Gastrocnemius medialis (tissue), 4 donors: Measurements from ENCODE around the gene TEX48. TPM values are rescaled to one million over a fixed set of nuclear protein-coding genes. Genes with fewer than 3 reads are reported as not detected.
A peak's percentile ranks its signal among the peaks of the same experiment; 100 is the strongest.

Source experiments
- ATAC-seq, 2 donors: fragments of 150-250 bp; one replicate each; pipeline ENCODE4 v1.9.1; 2016
- DNase-seq, 2 donors: peaks; one replicate each; pipeline ENCODE4 v3.0.0-alpha.2; 2019
- H3K27ac ChIP-seq, 4 donors: fragments of 200-600 bp; sonication (generic); 1 replicate in 1 of 4; 2 replicates in 3 of 4; pipeline ENCODE4 v1.5.1; 2016 to 2018; ENCODE audit warnings: mild to moderate bottlenecking in 2 of 4, moderate library complexity in 1 of 4
- H3K27me3 ChIP-seq, 3 donors: fragments of 200-600 bp; sonication (generic) in 2 of 3; 1 replicate in 1 of 3; 2 replicates in 2 of 3; pipeline versions ENCODE4 v1.5.1 to v1.6.0; 2016 to 2019; ENCODE audit warnings: mild to moderate bottlenecking in 1 of 3, moderate library complexity in 1 of 3
- H3K36me3 ChIP-seq, 2 donors: fragments of 200-600 bp; sonication (generic) in 1 of 2; one replicate each; pipeline ENCODE4 v1.5.1; 2017 to 2018
- H3K4me1 ChIP-seq, 2 donors: fragments of 200-600 bp; sonication (generic) in 1 of 2; one replicate each; pipeline ENCODE4 v1.5.1; 2016 to 2017; ENCODE audit warnings: mild to moderate bottlenecking in 2 of 2
- H3K4me3 ChIP-seq, 4 donors: fragments of 200-600 bp; sonication (generic) in 3 of 4; 1 replicate in 1 of 4; 2 replicates in 3 of 4; pipeline ENCODE4 v1.5.1; 2016 to 2019; ENCODE audit warnings: mild to moderate bottlenecking in 2 of 4
- H3K9me3 ChIP-seq, 3 donors: fragments of 200-600 bp; sonication (generic) in 2 of 3; 1 replicate in 1 of 3; 2 replicates in 2 of 3; pipeline ENCODE4 v1.5.1; 2016 to 2019
- POLR2A ChIP-seq, 2 donors: fragments of 450-650 bp; IDR thresholded peaks; one replicate each; pipeline ENCODE4 v1.6.1; 2017; ENCODE audit warnings: antibody characterized with exemption in 2 of 2, mild to moderate bottlenecking in 2 of 2, moderate library complexity in 2 of 2
- in situ Hi-C, 4 donors: fragments of 200-750 bp; cut with MboI; loops; one replicate each; pipeline versions ENCODE4 v1.15.0 to v1.8.0; 2017; ENCODE audit warnings: low sequenced_read_pairs in 4 of 4
- intact Hi-C: fragments of 100-400 bp; cut with DNase I; formaldehyde crosslinking; loops from one replicate; pipeline ENCODE4 v1.15.1; 2023; ENCODE audit warnings: low total_unique reads
- total RNA-seq, 4 donors: library from RNA; depleted of rRNA; stranded (reverse); fragments of >200 nt; gene quantifications; one replicate each; pipeline versions ENCODE4 v1.1.0 to v1.2.3, GENCODE V29; 2016
- TF ChIP-seq, protein P1 (sequence below), 5 experiments: fragments of 450-650 bp in 3 of 5; fragments of 200-600 bp in 2 of 5; sonication (generic) in 2 of 5; IDR thresholded peaks in 4 of 5; conservative IDR thresholded peaks in 1 of 5; 1 replicate in 4 of 5; 2 replicates in 1 of 5; pipeline ENCODE4 v1.5.1; 2016 to 2019; ENCODE audit warnings: antibody characterized with exemption in 5 of 5, mild to moderate bottlenecking in 3 of 5, moderate library complexity in 3 of 5

Gene TEX48
- total RNA-seq = not detected

GRCh38 chr9:114681594-114682332 is at the start of gene TEX48:
TSS of gene TEX48 (minus strand) at chr9:114682192. CDS start at chr9:114671723, 10,469 bp downstream.
- peak in 1 of 2 donors; percentile 19 for DNase-seq
- Histone ChIP-seq H3K4me3 (no peak within 1 kb of the TSS), H3K27me3 (peaks cover 0 to 3% (median 0%) of the 10 kb centered on the region in 3 donors), H3K36me3 (no peaks in the 10 kb centered on the region), H3K27ac (no peak within 1 kb of the TSS), H3K4me1 (no peaks in the 10 kb centered on the region), H3K9me3 (no peaks in the 10 kb centered on the region)
- ATAC-seq = no peak
- no peak for TF ChIP-seq POLR2A (IDR thresholded peaks at IDR 0.05)
- TF ChIP-seq, protein P1, sequence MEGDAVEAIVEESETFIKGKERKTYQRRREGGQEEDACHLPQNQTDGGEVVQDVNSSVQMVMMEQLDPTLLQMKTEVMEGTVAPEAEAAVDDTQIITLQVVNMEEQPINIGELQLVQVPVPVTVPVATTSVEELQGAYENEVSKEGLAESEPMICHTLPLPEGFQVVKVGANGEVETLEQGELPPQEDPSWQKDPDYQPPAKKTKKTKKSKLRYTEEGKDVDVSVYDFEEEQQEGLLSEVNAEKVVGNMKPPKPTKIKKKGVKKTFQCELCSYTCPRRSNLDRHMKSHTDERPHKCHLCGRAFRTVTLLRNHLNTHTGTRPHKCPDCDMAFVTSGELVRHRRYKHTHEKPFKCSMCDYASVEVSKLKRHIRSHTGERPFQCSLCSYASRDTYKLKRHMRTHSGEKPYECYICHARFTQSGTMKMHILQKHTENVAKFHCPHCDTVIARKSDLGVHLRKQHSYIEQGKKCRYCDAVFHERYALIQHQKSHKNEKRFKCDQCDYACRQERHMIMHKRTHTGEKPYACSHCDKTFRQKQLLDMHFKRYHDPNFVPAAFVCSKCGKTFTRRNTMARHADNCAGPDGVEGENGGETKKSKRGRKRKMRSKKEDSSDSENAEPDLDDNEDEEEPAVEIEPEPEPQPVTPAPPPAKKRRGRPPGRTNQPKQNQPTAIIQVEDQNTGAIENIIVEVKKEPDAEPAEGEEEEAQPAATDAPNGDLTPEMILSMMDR (IDR thresholded peaks at IDR 0.05 in 4 of 5, conservative IDR thresholded peaks at IDR 0.05 in 1 of 5) = peak in 2 of 5 experiments; percentile 42 to 47
- in situ Hi-C loops (loop anchor here in 2 of 4 donors (5.0 to 25.0 kb wide), 3 partner anchors 331 to 843 kb away; no protein-coding TSS in a partner anchor), intact Hi-C loops (no loop called here)

DNA sequence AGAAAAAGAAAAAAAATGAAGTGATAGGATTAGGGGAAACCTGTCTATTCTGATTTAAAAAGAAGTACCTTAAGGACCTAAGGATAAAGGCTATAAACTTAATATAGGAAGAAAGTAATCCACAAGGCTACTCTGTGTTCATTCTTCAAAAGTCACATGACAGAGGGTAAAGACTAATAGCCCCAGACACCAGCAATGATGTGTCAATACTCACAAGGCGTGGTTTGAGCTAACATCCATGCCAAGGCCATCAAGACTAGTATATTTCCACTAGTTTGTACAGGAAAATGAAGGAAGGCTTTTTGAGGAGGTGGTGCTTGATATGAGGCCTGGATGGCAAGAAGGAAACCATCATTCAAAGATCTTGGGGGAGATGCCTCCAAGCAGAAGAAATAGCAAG is 49.7 kb upstream of the TEX48 start:
- ATAC-seq (no peak), DNase-seq (no peak)
- intact Hi-C loops (no loop called here), in situ Hi-C loops (loop anchor here (10.0 to 25.0 kb wide), 4 partner anchors 173 to 793 kb away; no protein-coding TSS in a partner anchor)
- no peaks in the 10 kb centered on the region for H3K4me1 ChIP-seq
- H3K27ac ChIP-seq = no peak overlapping the region
- no peaks in the 10 kb centered on the region for H3K27me3 ChIP-seq
- H3K4me3 ChIP-seq = no peak overlapping the region
- TF ChIP-seq, protein P1 (IDR thresholded peaks at IDR 0.05 in 4 of 5, conservative IDR thresholded peaks at IDR 0.05 in 1 of 5) = no peak
- TF ChIP-seq POLR2A (IDR thresholded peaks at IDR 0.05) = no peak
- no peaks in the 10 kb centered on the region for H3K9me3 ChIP-seq
- no peaks in the 10 kb centered on the region for H3K36me3 ChIP-seq

DNA sequence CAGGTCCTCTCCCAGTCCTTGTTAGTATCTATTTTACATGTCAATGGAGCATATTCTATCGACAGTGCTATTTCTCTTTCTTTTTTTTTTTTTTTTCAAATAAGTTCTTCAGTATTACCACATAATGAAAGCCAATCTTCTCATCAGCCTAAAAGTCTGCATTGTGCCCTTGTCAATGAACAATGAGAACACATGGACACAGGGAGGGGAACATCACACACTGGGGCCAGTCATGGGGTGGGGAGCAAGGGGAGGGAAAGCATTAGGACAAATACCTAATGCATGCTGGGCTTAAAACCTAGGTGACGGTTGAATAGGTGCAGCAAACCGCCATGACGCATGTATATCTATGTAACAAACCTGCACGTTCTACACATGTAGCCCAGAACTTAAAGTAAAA is 47.7 kb upstream of the TEX48 start:
- Histone ChIP-seq H3K36me3 (no peaks in the 10 kb centered on the region), H3K4me1 (no peaks in the 10 kb centered on the region), H3K27ac (no peak overlapping the region), H3K9me3 (no peaks in the 10 kb centered on the region), H3K27me3 (no peaks in the 10 kb centered on the region), H3K4me3 (no peak overlapping the region)
- ATAC-seq (no peak), DNase-seq (no peak)
- no peak for TF ChIP-seq POLR2A (IDR thresholded peaks at IDR 0.05)
- TF ChIP-seq, protein P1 (IDR thresholded peaks at IDR 0.05 in 4 of 5, conservative IDR thresholded peaks at IDR 0.05 in 1 of 5) = no peak
- intact Hi-C loops (no loop called here), in situ Hi-C loops (loop anchor here (10.0 to 25.0 kb wide), 4 partner anchors 175 to 795 kb away; no protein-coding TSS in a partner anchor)

- Histone ChIP-seq H3K36me3 (no peaks in the 10 kb centered on the region), H3K27ac (no peak overlapping the region), H3K27me3 (no peaks in the 10 kb centered on the region), H3K4me1 (no peaks in the 10 kb centered on the region), H3K4me3 (no peak overlapping the region), H3K9me3 (no peaks in the 10 kb centered on the region)
- ATAC-seq (no peak), DNase-seq (no peak)
- intact Hi-C loops (no loop called here), in situ Hi-C loops (loop anchor here in 1 of 4 donors (25.0 kb wide), 1 partner anchor 786 kb away; no protein-coding TSS in a partner anchor)
- TF ChIP-seq POLR2A (IDR thresholded peaks at IDR 0.05) = no peak
- TF ChIP-seq, protein P1 (IDR thresholded peaks at IDR 0.05 in 4 of 5, conservative IDR thresholded peaks at IDR 0.05 in 1 of 5) = no peak
These were observed 43.9 kb upstream of the TEX48 start for GRCh38 chr9:114725930-114726329.
